CD4-positive, alpha-beta T cell treated with Interleukin-17A for 1 hour (primary cell): ENCODE results near the gene GBA2.

ENCODE experiments used
- DNase-seq: peaks from one replicate; pipeline ENCODE4 v3.0.0-alpha.2; 2020

GBA2 gene

GRCh38 chr9:35748858-35749514, at the start of gene GBA2, which contains the start of gene RGP1:
GBA2 (minus strand) TSS chr9:35749228; CDS start chr9:35748704, 524 bp downstream.
RGP1 (plus strand) TSS chr9:35749287; CDS start chr9:35749756, 469 bp downstream.
- peak; percentile 73 for DNase-seq

- no peak for DNase-seq
These were observed 48.5 kb upstream of the GBA2 start for GRCh38 chr9:35797311-35798109.

GRCh38 chr9:35795695-35796094, 46.7 kb upstream of the GBA2 start:
- no peak for DNase-seq

GRCh38 chr9:35793461-35793860, 44.4 kb upstream of the GBA2 start:
- DNase-seq, result no peak

GRCh38 chr9:35792826-35793225, 43.8 kb upstream of the GBA2 start:
- no peak for DNase-seq

- DNase-seq, result no peak
These were observed 43.2 kb upstream of the GBA2 start for GRCh38 chr9:35792024-35792813.

GRCh38 chr9:35791297-35791921, 42.4 kb upstream of the GBA2 start, which contains the start of gene NPR2:
NPR2 (plus strand) TSS chr9:35791591; CDS start chr9:35792409, 818 bp downstream.
- DNase-seq, result no peak

- peak; percentile 77 for DNase-seq
These were observed 41.6 kb upstream of the GBA2 start for GRCh38 chr9:35790385-35791296.

GRCh38 chr9:35790025-35790384, 41.0 kb upstream of the GBA2 start:
- DNase-seq, result no peak

GRCh38 chr9:35789541-35789940, 40.5 kb upstream of the GBA2 start:
- no peak for DNase-seq

GRCh38 chr9:35783418-35783817, 34.4 kb upstream of the GBA2 start:
- DNase-seq, result no peak

- DNase-seq, result no peak
These were observed 32.0 kb upstream of the GBA2 start for GRCh38 chr9:35781066-35781465.

- DNase-seq, result no peak
These were observed 29.5 kb upstream of the GBA2 start for GRCh38 chr9:35778496-35778895.

- DNase-seq, result no peak
These were observed 27.0 kb upstream of the GBA2 start for GRCh38 chr9:35776018-35776417.

- no peak for DNase-seq
These were observed 26.0 kb upstream of the GBA2 start for GRCh38 chr9:35774907-35775635.

GRCh38 chr9:35771943-35772342, 22.9 kb upstream of the GBA2 start:
- DNase-seq, result no peak

- no peak for DNase-seq
These were observed 22.5 kb upstream of the GBA2 start for GRCh38 chr9:35771534-35771933.

- no peak for DNase-seq
These were observed 22.0 kb upstream of the GBA2 start for GRCh38 chr9:35771075-35771433.

GRCh38 chr9:35769763-35770162, 20.7 kb upstream of the GBA2 start:
- no peak for DNase-seq

GRCh38 chr9:35767458-35767857, 18.4 kb upstream of the GBA2 start:
- DNase-seq, result no peak

GRCh38 chr9:35766997-35767396, 18.0 kb upstream of the GBA2 start:
- no peak for DNase-seq
